CMK (cell line): ENCODE measurements around the gene DPF3.
"Not testable (repeated sequence)": the region's sequence is repeated elsewhere in the genome, so short reads cannot be mapped to it uniquely, and the experiment has no call there.

Source experiments
- DNase-seq: peaks from one replicate; pipeline ENCODE4 v3.0.0-alpha.2; 2010; ENCODE audit warnings: low read depth

Gene DPF3

DNA sequence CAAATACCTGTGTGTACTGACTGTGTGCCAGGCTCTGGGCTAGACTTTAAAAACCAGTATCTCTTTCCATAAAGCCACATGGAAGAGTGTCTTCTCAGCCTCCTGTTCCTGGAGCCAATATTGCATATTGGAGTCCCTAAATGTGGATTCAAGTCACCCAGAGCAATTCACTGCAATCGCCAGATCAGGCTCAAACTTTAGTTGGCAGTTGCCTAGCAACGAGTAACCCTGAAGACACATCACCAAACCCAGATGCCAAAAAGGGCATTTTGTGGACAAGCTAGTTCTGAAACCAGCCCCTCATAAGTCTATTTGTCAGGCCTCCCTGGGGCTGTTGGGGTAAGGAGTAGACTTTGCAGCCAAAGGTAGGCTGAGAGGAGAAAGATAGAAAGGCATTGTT lies 13.7 kb downstream of the DPF3 start:
- DNase-seq = no peak

DNA sequence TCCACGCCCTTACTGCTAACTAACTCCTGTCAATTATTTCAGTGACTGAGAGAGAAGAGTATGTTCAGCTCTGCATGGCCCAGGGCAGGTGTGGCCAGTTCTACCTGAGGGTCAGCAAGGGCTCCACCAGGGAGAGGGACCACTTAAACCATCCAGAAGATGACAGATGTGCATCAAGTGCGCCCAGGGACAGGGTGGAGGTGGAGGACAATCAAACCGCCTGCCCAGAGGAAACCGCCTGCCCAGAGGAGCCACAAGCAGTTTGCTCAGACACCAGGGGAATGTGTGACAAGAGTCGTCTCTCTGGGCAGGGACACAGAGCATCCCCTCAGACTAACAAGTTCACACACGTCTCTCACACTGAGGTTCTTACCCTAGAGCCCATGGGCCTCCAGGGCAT lies 14.5 kb downstream of the DPF3 start:
- DNase-seq = no peak

DNA sequence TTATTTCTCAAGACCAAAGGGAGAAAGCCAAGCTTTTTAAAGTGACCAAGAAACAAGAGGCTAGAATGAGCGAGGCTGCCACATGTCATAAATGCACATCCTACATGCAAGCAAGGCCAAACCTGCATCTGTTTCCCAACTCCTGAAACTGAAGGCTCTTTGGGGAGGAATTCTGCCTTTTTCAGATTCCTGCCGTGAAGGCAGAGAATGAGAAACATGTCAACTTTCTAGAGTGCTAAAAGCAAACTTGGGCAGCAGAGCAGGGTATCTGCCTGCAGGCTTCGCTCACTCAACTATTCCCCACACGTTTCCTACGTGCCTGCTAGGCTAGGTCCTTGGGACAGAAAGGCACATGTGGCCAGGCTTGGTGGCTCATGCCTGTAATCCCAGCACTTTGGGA lies 15.2 kb downstream of the DPF3 start:
- no peak for DNase-seq

DNA sequence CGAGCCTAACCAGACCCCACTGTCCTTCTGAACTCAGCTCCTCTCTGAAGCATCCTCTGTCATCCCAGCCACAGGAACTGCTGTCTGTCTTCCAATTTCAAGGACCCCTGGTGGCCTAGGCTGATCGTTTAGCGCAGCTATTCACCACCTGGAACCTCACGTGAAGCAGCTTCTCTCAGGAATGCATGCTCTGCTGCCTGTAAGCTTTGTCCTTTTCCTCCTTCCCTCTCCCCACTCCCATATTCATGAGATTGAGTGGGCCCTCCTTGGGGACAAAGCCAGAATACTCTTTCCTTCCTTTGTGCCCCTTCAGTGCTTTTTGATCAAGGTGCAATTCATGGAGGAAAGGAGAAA lies 17.2 kb downstream of the DPF3 start:
- DNase-seq = no peak

DNA sequence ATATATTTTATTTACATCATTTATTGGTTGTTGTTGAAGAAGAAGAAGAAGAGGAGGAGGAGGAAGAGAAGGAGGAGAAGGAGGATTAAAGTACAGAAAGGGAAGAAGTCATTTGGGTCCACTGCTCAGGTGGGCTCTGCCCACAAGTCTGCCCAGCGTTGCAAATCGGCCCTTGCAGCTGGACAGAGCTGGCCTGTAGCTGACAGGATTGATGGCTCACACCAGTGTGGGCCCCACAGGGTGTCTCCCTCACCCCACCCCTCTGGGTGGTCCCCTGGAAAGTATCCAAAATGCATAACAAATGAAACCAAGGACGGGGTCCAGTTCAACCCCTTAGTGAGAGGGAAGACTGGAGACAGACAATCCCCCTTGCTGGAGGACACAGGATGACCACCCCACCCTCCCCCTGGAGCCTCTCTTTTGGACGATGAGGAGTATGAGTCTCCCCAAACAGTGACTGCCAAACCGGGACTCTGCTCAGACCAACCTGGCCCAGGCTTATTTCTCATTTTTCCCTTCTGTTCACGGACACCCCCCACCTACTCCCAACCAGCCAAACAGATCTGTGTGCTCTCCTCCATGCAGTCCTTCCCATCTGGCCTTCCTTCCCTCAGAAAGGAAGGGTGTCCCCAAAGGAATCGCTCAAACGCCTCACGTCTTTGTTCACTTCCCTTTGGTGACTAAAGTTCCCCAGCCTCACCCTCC lies 17.7 kb downstream of the DPF3 start:
- no peak for DNase-seq

DNA sequence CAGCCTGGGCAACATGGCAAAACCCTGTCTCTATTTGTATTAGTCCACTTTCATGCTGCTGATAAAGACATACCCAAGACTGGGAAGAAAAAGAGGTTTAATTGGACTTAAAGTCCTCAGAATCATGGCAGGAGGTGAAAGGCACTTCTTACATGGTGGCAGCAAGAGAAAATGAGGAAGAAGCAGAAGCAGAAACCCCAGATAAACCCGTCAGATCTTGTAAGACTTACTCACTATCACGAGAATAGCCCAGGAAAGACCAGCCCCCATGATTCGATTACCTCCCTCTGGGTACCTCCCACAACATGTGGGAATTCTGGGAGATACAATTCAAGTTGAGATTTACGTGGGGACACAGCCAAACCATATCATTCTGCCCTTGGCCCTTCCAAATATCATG lies 23.0 kb downstream of the DPF3 start:
- not testable (repeated sequence) for DNase-seq

DNA sequence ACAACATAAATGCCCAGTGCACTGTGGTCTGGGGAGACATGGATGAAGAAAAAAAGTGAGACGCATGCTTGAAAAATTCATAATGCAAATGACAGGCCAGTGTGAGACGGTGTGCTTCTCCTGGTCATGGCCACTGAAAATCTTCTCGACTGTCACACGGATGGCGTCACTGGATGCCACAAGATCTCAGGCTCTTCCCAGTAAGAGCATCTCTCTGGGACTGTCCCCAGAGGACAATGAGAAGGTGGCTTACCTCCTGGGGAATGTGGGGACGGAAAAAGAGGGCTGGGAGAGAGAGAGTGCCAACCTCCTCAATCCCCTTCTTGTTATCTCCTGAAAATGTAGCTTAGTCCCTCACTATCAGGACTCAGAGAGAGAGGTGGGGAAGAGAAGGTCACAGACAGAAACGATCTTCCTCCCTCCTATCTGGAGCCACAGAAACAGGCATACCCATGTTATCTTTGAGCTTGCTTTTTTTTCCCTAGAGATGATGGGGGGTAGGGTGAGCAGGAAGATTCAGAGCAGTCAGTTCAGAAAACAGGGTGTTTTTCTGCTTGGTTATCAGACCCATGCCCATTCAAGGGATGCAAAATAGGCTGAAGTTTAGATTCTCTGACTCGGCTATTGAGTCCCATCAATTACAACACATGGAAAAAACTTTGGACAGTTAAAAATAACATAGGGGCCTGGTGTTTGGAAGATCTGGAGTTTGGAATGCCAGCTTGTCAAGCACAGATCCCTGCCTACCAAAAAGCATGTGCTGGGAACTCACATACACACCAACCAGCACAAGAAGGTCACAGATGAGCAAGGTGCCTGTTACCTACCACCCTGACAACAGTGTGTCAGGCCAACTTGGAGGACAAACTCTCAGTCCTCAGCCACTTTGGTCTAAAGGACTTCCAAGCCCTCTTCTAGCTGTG lies 24.2 kb downstream of the DPF3 start:
- DNase-seq = peak; percentile 50

DNA sequence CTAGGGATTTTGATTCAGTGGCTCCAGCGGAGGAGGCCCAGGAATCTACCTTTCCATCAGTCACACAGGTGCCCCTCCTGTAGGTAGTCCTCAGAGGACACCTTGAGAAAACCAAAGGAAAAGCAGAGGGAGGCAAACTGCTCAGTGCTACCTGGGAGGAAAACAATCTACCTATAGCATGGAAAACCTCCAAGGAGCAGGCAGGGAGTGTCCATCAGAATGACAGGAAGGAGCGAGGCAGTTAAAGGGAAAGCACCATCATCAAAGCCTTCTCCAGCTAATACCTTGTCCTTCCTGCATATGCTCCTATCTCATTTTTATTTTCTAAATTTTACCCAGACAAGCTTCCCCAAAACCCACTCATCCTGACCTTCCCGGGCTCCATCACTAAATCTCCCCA lies 25.4 kb downstream of the DPF3 start:
- no peak for DNase-seq

DNA sequence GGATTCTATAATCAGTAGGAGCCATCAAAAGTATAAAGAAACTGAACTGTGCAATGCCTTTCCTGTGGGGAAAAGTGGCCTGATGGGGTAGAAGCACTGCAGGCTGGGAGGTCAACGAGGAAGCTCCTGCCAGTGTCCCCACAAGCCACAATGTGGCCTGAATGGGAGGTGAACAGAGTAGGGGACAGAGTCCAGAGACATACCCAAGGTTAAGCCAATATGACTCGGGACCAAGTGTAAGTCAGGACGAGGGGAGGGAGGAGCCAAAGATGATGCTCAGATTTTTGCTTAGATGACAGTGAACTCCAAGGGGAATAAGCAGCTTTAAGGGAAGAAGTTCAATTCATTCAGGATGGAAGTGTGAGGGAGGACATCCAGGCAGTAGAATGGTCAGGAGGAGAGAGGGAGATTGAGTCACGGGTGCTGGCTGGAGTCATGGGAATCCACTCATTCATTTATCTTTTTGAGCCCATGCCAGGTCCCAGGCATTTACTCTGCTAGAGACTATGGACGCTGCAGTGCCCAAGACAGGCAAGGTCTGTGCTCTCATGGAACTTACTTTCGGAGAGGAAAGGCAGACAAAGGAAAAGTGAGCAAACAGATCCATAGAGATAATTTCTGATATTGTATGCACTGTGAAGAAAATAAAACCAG lies 29.1 kb downstream of the DPF3 start:
- DNase-seq = no peak

DNA sequence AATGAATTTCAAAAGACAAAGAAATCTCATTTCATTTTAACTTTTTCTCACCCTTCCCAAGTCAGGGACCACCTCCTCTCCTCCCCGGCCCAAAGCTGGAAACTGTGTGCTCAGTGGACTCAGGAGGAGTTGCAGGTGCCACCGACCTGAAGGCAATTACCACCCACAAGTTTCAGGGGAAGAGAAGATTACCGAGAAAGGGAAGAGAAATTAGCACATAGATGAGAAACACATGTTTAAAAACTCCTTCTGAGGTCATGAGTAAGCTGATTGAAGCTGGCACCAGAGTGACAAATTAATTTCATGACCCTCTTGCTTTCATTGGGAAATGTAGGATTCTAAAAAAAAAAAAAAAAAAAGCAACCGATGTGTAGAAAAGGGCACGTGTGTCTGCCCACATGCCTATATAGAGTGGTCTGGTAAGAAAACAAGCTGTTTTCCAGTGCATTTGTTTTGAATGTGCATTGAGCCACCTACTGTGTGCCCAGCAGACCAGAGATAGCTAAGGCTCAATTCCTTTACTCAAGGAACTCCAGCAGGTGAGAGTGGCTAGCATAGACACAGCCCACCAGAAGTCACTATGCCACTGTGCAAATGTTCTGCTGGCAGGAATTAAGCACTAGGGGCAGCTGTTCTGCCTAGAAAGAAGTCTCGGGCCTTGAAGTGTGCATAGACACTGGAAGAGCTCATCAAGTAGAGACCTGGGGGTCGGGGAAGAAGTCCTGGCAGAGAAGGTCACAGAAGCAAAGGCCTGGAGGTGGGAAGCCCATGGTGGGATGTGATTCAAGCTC lies 30.5 kb downstream of the DPF3 start:
- no peak for DNase-seq

DNA sequence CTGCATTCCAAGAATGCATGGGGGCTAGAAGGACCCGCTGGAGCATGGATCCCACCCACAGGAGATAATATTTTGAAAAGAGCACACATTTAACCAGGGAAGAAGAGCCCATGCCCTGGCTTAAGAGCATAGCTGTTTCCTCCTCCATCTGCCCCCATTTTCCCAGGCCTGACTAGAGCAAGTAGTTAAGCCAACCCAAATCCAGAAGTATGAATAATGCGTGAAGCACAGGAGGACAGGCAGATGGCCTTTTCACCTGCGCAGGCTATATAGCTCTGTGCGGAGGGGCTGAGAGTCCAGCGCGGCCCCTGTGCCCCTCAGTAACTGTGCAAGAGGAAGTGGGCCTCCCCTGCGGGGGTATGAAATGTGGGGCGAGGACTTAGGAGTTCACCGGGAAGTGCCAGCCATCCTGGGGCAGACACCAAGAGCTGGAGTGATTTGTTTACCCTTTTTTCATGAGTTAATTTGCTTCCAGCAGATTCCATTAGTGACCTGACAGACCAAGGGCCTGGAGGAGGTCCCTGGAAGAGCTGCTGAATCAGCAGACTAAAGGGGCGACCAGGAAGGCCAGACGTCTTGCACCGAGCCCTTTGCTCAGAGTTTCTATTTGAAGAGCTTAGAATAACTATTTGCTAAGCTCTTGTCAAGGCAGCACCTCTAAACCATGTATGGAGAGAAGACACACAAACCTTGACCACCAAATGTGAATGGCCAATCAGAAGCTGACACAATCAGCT lies 37.2 kb downstream of the DPF3 start:
- no peak for DNase-seq

DNA sequence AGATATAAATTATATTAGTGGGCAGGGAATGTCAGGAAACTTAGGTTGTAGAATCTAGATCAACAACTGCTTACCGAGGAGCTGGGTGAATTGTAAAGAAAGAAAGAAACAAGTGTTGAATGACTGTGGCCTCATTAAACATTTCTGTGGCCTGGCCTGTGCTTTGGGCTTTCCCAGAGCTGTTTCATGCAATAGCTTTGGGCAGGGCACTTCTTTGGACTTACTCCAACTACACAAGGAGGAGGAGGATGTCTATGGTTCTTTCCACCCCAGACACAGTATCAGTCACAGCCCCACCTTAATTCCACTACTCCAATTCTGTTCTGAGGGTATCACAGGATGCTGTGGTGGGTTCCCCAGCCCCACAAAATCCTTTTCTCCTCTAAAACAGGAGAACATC lies 38.0 kb downstream of the DPF3 start:
- DNase-seq = no peak

DNA sequence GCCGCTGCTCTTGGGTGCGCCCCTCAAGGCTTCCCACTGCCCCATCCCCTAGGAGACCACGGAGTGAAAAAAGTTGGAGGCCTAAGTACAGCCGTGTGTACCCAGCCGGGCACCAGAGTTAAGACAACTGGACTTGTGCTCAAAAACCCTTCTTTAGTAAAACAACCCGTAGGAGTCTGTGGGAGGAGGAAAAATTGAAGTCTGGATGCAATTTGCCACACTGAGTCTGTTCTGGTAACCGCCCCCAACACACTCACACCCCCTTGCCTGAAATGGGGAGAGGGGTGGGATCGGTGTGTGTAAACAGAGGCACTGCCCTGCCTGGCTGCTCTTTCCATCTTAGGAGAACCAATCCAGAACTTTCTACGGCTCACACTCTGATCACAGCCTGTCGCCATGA lies 41.7 kb downstream of the DPF3 start:
- DNase-seq = no peak

DNA sequence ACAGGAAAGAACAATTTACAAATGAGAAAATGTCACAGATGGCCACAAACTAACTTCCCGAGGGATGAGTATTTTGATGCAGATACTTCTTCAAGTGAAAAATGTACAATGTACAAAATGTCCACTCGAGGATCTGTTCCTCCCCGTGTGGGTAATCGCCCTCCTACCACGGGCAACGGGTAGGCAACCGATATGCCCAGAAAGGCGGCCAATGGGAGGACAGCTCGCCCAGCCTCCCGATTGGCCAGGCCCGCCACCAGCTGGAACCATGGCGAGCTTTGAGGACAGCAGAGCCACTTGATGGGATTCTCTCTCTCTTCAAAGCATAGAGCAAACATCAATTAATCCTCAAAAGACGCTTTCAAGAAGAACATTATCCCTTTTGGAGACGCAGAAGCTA lies 42.3 kb downstream of the DPF3 start:
- DNase-seq = no peak

DNA sequence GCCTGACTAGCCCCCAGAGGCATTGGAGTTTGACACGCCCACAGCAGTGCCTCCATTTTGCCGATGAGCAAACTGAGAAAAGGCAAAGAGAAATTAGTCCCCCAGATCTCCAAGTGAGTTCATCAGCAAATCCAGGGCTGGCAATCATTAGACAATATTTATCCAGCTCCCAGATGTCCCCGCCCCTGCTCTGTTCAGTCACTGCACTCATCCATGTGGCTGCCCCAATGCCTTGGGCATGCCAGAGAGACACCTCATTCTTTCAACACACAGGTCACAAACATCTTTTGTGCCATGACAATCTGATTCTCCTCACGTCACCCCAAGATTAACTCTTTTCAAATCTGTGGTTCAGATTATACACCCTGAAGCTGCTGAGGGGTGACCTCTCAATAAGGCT lies 43.5 kb downstream of the DPF3 start:
- DNase-seq = no peak

DNA sequence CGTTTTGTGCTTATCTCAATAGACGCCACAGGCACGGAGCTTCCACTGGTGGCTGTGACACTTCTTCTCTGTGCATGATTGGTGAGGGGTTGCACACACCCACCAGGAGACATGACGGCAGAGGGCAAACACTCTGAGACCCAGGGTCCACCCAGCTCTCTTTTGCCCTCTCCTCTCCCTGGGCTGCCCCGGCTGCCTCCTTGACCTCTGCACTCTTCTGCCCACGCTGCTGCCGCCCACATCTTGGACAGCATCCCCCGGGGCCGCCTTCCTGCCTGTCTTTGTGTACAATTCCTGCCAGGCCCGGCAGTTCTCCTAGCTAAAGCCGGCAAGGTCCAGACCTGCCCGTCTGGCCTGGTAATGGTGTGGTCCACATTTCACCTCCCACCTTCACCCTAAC lies 44.7 kb downstream of the DPF3 start:
- DNase-seq = no peak

DNA sequence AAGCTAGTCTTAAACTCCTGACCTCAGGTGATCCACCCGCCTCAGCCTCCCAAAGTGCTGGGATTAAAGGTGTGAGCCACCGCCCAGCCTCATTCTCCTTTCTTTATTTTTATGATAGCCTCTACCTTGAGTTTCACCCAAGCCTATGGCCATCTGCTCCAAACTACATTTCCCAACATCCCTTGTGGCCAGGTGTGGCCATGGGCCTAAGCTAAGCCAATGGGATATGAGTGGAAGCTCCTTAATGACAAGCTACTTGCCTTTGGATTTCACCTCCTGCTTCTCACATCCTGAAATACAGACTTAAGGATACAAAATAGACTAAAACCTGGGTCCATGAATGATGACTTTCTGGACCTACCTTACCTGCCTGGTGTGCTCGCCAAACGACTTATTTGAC lies 46.2 kb downstream of the DPF3 start:
- no peak for DNase-seq

DNA sequence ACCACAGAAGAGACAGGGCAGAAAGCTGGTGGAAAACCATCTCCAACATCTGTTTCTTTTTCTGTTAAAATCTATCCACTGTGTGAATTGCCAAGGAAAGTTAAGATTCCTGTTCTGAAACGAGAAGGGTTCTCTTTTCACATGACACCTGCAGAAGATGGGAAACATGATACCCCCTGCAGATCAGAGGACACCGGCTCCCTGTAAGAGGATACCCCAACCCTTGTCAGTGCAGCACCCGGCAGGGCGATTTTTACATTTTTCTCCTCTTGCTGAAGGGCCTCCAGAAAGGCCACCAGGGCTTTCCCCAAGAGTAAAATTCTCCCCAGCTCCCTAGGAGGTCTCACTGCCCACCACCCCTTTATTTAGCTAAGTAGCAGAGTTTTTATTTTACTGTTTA lies 48.2 kb downstream of the DPF3 start:
- no peak for DNase-seq

DNA sequence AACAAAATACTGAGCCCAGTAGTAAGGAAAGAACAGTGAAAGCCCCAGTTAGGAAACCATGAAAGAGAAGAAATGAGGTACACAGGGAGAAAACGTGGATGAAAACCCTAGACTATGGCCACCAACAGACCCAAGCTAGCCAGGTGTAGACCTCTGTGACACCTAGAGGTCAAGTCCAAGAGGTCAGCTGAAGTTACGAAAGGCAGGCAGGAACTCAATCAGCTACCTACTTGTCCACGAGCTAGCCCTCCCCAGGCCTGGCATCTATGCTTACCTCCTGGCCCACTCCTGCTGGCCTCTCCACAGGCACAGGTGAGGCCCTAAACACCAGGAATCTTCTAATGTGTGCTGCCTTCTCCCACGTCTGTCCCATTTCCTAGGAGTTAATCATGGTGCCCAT lies 48.7 kb downstream of the DPF3 start:
- DNase-seq = no peak

DNA sequence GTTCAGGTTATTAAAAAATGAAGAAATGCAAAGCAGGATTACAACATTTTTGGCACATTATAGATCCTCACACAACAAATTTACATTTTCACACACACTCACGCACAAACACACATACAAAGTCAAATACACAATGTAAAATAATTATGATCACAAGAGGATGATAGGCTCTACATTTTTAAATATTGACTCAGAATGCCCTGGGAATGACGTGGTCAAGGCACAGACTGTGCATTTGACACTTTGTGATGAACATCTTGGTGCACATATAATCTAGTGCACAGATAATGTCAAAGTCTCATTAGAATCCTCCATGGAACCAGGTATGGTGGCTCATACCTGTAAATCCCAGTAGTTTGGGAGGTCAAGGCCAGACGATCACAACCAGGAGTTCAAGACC lies 49.4 kb downstream of the DPF3 start:
- no peak for DNase-seq

DNA sequence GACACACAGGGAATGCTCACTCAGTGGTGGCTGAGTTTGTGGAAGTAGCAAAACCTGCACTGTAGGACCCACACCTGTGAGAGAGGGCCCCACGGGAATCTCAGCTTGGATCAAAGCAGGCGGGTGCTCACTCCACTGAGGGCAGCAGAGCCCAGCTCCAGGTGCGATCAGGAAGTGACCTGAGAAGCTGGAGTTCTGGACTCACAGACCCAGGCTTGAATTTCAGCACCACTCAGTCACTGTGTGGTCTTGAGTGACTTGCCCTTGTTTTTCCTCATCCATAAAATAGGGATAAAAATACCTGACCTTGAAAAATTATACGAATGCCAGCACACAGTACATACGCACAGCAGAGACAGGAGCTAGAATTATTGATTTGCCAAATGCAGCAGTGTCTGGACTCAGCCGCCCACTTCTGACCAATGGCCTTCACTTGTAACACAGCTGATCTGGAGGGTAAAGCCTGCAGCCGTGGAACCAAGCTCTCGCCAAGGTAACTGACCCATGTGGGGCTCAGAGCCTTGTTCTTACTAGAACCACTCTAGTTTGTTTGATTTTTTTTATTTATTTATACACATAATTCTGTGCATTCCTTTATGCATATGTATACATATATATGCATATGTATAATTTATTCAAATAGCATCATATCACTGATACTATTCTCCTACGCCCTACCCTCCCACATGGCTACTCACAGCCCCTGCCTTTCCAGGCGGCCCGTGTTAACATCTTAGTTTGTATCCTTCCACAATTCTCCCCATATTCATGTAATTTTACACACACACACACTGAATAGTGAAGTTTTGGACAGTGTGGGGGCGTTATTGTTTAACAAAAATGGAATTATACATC lies 53.9 kb downstream of the DPF3 start:
- no peak for DNase-seq
